Measurements from ENCODE around the gene CFAP100.

The CFAP100 gene

DNA sequence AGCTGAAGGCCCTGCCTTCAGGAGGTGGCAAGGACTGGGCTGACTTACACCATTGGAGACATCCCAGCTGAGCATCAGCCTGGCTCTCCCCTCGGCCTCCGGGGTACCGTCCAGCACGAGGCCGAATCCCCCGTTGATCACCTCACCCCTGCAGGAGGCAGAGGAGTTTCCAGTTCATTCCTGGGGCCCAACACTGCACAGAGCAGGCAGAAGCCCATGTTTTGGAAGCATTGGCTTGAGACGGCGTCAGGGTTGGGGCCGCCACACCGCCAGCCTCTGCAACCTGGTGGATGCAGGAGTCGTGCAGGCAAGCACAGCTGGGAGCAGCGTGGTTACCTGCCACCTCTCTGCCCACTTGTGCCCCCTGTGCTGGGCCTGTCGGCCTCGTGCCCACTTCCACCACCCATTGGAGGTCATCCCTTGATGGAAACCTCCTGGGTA, 88.6 kb downstream of the CFAP100 start:
- DNase-seq, result no peak

DNA sequence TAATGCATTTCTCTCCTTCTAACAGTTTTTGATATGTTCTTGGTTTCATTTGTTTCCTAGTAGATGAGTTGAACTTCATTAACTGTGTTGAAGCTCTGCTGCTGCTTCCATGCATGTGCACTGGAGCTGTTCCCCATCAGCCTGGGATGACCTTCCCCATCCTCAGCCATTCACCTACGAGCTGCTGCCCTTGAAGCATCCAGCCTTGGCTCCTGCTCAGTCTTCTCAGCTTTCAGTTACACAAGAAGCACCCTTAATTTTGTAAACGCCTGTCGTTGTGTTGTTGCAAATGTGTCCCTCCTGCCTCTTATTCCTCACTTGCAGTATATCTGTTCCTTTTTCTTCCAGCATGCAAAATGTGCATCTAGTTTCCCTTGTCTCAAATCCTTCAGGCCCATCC, 89.4 kb downstream of the CFAP100 start:
- DNase-seq, result no peak

DNA sequence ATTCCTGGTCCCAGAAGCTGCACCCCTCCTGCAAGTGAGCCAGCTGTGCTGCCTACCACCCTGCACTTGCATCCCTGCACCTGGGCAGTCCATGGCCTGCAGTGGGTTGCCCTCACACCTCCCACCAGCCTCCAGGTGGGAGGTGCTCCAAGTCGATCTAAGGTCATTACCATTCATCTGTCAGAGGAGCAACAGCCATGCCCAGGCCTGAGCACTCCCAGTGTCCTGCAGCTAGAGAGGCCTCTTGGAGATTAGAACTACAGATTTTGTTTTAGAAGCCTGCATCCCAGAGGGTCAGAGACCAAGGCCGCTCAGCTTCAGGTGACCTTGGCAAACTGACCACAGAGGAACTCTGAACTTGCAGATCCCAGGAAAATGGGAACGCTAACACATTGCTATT, 90.0 kb downstream of the CFAP100 start:
- no peak for DNase-seq

DNA sequence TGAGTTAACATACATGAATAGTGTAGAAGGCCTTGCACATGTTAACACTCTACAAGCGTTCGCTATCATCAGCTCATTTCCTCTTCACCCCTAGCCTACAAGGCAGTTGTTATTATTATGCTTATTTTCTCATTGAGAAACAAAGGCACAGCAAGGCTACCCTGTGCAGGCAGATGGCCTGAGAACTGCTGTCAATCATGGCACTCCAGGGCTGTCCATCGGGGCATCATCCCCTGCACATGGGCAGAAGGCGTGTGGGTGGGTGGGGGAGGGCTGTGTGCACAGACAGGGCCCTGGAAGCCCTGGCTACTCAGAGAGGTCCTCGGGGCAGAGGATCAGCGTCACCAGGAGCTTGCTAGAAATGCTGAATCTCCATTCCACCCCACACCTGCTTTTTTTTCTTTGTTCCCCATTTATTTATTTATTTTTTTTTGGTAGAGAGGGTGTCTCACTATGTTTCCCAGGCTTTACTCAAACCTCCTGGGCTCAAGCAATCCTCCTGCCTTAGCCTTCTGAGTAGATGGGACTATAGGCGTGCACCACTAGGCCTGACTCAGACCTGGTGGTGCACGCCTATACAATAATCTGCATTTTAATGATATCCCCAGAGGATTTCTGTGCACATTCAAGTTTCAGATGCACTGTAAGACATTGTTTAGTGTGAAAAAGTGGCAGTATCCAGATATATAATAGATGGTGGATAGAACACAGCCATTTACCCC, 90.6 kb downstream of the CFAP100 start:
- DNase-seq, result no peak

DNA sequence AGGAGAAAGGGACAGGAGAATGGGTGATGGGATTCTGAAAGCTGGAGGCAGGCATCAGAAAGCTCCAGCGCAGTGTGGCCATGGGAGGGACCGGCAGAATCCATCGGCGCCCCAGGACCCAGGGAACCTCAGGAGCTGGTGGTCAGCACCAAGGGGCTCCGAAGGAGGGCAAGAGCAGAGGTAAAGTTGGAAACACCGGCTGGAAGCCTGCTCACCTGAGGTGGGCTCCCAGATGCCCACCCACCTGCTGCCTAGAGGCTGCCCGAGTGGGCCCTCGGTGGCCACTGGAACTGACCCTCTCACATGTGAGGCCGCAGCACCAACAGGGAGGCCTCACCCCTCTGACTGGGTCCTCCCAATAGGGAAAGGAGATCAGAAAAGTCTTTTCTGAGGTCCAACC, 91.2 kb downstream of the CFAP100 start:
- DNase-seq, result no peak

Measured in inflammatory macrophage (primary cell).